Panc1 (cell line): ENCODE results near the gene MAIP1. TPM values are rescaled to one million over a fixed set of nuclear protein-coding genes. Genes with fewer than 3 reads are reported as not detected.

Experiments used
- ATAC-seq: fragments of 200-7000 bp; cut with Tn5 transposase; 2 replicates; pipeline ENCODE4 v1.9.1; 2020; ENCODE audit warnings: mild to moderate bottlenecking, moderate library complexity
- BruUV-seq: library from RNA; stranded (reverse); fragments of 400-500 nt; replicated peaks from 2 replicates; lab custom pipeline; 2021; lab: Mats Ljungman, UMichigan
- CTCF ChIA-PET: fragments of 300-600 bp; sonication (Branson Sonifier 250); formaldehyde crosslinking; loops from one replicate; lab custom pipeline; 2022; ENCODE audit warnings: antibody characterized with exemption; lab: Charles Lee
- POLR2A ChIA-PET: fragments of 300-600 bp; sonication (Branson Sonifier 250); formaldehyde crosslinking; loops from one replicate; lab custom pipeline; 2022; ENCODE audit warnings: antibody characterized with exemption; lab: Charles Lee
- DNase-seq: peaks from one replicate; pipeline ENCODE4 v3.0.0-alpha.2; 2010; ENCODE audit warnings: low read depth, low spot score
- H3K27ac ChIP-seq: 2 replicates; pipeline ENCODE4 v1.5.1; 2011; ENCODE audit warnings: mild to moderate bottlenecking, low read length, inconsistent platforms
- H3K27me3 ChIP-seq: fragments of 200-500 bp; sonication (Bioruptor generic); 2 replicates; pipeline ENCODE4 v1.6.0; 2014; ENCODE audit warnings: low read length, inconsistent platforms; ENCODE audit not compliant: control insufficient read depth, insufficient read depth
- H3K36me3 ChIP-seq: fragments of 200-500 bp; sonication (Bioruptor generic); 2 replicates; pipeline ENCODE4 v1.5.1; 2014; ENCODE audit warnings: inconsistent platforms, mild to moderate bottlenecking, low read length, moderate library complexity; ENCODE audit not compliant: control insufficient read depth, insufficient read depth
- H3K4me1 ChIP-seq: 2 replicates; pipeline ENCODE4 v1.5.1; 2011; ENCODE audit warnings: inconsistent platforms, mild to moderate bottlenecking, low read length, moderate library complexity; ENCODE audit not compliant: control insufficient read depth, insufficient read depth
- H3K4me3 ChIP-seq, 2 experiments: 2 replicates each; pipeline ENCODE4 v1.5.1; 2011 to 2012; ENCODE audit warnings: low read depth in 2 of 2, low read length in 2 of 2, mild to moderate bottlenecking in 2 of 2, inconsistent platforms in 1 of 2, moderate library complexity in 1 of 2
- H3K9me3 ChIP-seq: fragments of 200-500 bp; sonication (Bioruptor generic); 2 replicates; pipeline ENCODE4 v1.5.1; 2014; ENCODE audit warnings: low read depth, mild to moderate bottlenecking, inconsistent platforms, low read length, moderate library complexity; ENCODE audit not compliant: control insufficient read depth, insufficient read depth
- POLR2AphosphoS5 ChIP-seq: IDR thresholded peaks from 2 replicates; pipeline ENCODE4 v1.6.1; 2012; ENCODE audit warnings: mild to moderate bottlenecking, low read depth, low read length, moderate library complexity
- SIN3A ChIP-seq: IDR thresholded peaks from 2 replicates; pipeline ENCODE4 v1.6.1; 2012; ENCODE audit warnings: low read depth, mild to moderate bottlenecking, low read length, moderate library complexity, borderline replicate concordance; ENCODE audit not compliant: insufficient read depth
- TCF7L2 ChIP-seq: IDR thresholded peaks from 2 replicates; pipeline ENCODE4 v1.6.1; 2011; ENCODE audit warnings: mild to moderate bottlenecking, low read depth, low read length, inconsistent platforms
- in situ Hi-C: cut with HindIII; loops from 2 replicates; pipeline ENCODE4 v1.10.0; 2016; ENCODE audit warnings: low sequenced_read_pairs, low pct_unique_long_range_greater_than_20kb
- intact Hi-C: fragments of 100-400 bp; cut with micrococcal nuclease; formaldehyde crosslinking; loops from one replicate; pipeline ENCODE4 v1.10.0; 2022; ENCODE audit not compliant: unreplicated experiment
- total RNA-seq: library from RNA; stranded (reverse); gene quantifications from one replicate; pipeline ENCODE4 v1.2.1, GENCODE V29; 2021; ENCODE audit not compliant: unreplicated experiment
- TF ChIP-seq, protein P1 (sequence below): fragments of 450-650 bp; IDR thresholded peaks from 2 replicates; pipeline ENCODE4 v1.5.1; 2017; ENCODE audit warnings: mild to moderate bottlenecking
- TF ChIP-seq, protein P2 (sequence below), 2 experiments: IDR thresholded peaks; 2 replicates each; pipeline ENCODE4 v1.6.1; 2011 to 2012; ENCODE audit warnings: low read depth in 2 of 2, control low read depth in 1 of 2, low read length in 1 of 2, mild to moderate bottlenecking in 1 of 2, moderate library complexity in 1 of 2; ENCODE audit not compliant: insufficient read depth in 1 of 2

MAIP1 gene
- total RNA-seq, 1 experiment from 2014 or later, result 20.9 TPM

DNA sequence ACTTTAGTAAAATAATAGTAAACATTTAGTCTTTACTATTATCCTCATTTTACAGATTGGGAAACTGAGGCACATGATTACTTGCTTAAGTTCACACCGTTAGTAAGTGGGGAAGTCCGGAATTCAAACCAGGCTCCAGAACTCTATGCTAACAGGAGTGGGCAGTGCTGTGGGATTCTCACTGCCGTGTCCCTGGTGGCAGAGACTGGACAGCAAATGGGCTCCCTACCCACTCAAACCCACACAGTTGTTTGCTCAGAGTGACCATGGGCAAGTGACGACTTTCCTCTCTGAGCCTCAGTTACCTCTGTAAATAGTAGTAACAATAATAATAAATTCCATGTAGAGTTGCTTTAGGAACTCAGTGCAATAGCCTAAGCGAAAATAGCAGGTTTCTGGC lies 24.0 kb downstream of the MAIP1 start:
- peak overlapping the region in 1 of 2 experiments; percentile 25; a peak in 1 of 4 replicates for H3K4me3 ChIP-seq

DNA sequence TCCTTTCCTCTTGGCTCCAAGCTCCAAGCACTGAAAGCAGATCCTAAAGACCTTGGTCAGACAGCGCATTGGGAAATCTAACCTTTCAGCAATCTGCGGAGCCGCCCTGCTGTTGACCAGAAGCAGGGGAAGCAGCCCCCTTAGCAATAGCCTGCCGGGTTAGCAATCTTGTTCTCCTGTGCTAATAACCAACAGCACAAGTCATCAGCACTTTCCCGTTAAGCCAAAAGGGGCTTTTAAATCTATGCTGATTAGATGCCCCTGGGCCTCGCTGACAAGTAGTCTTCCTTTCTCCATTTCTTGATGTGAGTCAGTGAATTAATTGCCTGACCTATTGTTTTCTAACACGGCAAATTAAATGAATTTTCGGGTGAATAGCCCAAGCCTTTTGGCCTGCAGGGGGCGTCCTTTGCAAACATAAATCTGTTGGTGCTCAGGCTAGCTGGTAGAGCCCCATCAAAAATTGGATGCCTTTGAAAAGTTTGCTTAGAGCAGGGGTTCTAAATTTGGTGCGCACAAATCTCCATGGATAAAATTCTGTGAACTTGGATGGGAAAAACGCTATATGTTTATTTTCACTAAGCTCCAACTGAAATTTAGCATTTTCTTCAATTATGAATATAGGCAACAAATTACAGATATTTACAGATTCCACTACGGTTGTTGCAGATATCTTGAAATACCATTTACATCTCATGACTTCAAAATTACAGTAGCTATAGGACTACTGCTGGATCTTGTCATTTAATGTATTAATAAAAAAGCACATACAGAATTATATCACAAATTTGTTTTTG lies 24.6 kb downstream of the MAIP1 start:
- peak; percentile 87 for ATAC-seq
- no TSS peak for BruUV-seq
- POLR2A ChIA-PET, result interaction anchor here (0.6 to 0.7 kb wide), 3 partner anchors 128 to 426 kb away, joined by 3 to 5 read pairs (median 4); no protein-coding TSS in a partner anchor
- Histone ChIP-seq H3K36me3 (no peaks in the 10 kb centered on the region), H3K27ac (peak overlapping the region; percentile 74), H3K4me1 (peaks cover 17% of the 10 kb centered on the region), H3K9me3 (no peaks in the 10 kb centered on the region), H3K4me3 (peak overlapping the region in 1 of 2 experiments; percentile 25; a peak in 2 of 4 replicates), H3K27me3 (no peaks in the 10 kb centered on the region)
- TF ChIP-seq, protein P1, sequence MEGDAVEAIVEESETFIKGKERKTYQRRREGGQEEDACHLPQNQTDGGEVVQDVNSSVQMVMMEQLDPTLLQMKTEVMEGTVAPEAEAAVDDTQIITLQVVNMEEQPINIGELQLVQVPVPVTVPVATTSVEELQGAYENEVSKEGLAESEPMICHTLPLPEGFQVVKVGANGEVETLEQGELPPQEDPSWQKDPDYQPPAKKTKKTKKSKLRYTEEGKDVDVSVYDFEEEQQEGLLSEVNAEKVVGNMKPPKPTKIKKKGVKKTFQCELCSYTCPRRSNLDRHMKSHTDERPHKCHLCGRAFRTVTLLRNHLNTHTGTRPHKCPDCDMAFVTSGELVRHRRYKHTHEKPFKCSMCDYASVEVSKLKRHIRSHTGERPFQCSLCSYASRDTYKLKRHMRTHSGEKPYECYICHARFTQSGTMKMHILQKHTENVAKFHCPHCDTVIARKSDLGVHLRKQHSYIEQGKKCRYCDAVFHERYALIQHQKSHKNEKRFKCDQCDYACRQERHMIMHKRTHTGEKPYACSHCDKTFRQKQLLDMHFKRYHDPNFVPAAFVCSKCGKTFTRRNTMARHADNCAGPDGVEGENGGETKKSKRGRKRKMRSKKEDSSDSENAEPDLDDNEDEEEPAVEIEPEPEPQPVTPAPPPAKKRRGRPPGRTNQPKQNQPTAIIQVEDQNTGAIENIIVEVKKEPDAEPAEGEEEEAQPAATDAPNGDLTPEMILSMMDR, result peak; percentile 89
- TF ChIP-seq, protein P2, sequence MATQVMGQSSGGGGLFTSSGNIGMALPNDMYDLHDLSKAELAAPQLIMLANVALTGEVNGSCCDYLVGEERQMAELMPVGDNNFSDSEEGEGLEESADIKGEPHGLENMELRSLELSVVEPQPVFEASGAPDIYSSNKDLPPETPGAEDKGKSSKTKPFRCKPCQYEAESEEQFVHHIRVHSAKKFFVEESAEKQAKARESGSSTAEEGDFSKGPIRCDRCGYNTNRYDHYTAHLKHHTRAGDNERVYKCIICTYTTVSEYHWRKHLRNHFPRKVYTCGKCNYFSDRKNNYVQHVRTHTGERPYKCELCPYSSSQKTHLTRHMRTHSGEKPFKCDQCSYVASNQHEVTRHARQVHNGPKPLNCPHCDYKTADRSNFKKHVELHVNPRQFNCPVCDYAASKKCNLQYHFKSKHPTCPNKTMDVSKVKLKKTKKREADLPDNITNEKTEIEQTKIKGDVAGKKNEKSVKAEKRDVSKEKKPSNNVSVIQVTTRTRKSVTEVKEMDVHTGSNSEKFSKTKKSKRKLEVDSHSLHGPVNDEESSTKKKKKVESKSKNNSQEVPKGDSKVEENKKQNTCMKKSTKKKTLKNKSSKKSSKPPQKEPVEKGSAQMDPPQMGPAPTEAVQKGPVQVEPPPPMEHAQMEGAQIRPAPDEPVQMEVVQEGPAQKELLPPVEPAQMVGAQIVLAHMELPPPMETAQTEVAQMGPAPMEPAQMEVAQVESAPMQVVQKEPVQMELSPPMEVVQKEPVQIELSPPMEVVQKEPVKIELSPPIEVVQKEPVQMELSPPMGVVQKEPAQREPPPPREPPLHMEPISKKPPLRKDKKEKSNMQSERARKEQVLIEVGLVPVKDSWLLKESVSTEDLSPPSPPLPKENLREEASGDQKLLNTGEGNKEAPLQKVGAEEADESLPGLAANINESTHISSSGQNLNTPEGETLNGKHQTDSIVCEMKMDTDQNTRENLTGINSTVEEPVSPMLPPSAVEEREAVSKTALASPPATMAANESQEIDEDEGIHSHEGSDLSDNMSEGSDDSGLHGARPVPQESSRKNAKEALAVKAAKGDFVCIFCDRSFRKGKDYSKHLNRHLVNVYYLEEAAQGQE (IDR thresholded peaks at IDR 0.05; ENCODE audit: insufficient read depth in 1 of 2, low read depth in 2 of 2, low read length in 1 of 2), result no peak
- in situ Hi-C loops (no loop called here), intact Hi-C loops (loop anchor here (2.0 to 10.0 kb wide), 3 partner anchors 215 to 501 kb away; partner anchors contain the start of gene SPATS2L)
- CTCF ChIA-PET, result interaction anchor here (0.7 kb wide), 1 partner anchor 338 kb away, joined by 3 read pairs; no protein-coding TSS in a partner anchor
- no peak for DNase-seq

More for the DNA sequence above, 24.0 kb downstream of the MAIP1 start:
- TF ChIP-seq TCF7L2, result no peak
- TF ChIP-seq, protein P1, result no peak
- no peak for TF ChIP-seq SIN3A
- TF ChIP-seq, protein P2 (IDR thresholded peaks at IDR 0.05; ENCODE audit: insufficient read depth in 1 of 2, low read depth in 2 of 2, low read length in 1 of 2), result no peak
- TF ChIP-seq POLR2AphosphoS5, result no peak
- intact Hi-C loops (no loop called here), in situ Hi-C loops (no loop called here)
- Histone ChIP-seq H3K4me1 (peaks cover 18% of the 10 kb centered on the region), H3K9me3 (no peaks in the 10 kb centered on the region), H3K36me3 (no peaks in the 10 kb centered on the region), H3K27ac (peak overlapping the region; percentile 74), H3K27me3 (no peaks in the 10 kb centered on the region)
- ATAC-seq (peak; percentile 36), DNase-seq (no peak)
- CTCF ChIA-PET, result no interaction called here
- POLR2A ChIA-PET, result interaction anchor here (0.6 kb wide), 1 partner anchor 427 kb away, joined by 4 read pairs; no protein-coding TSS in a partner anchor
- BruUV-seq, result no TSS peak
